Neural progenitor cell (in vitro differentiated cells): ENCODE results near the gene DDOST. TPM values are rescaled to one million over a fixed set of nuclear protein-coding genes. Genes with fewer than 3 reads are reported as not detected.

Experiments
- DNase-seq: peaks from one replicate; pipeline ENCODE4 v3.0.0-alpha.2; 2016; ENCODE audit warnings: low spot score
- H2AFZ ChIP-seq: fragments of 200-600 bp; sonication (generic); replicated peaks from 2 replicates; pipeline ENCODE4 v1.6.1; 2016; ENCODE audit warnings: antibody characterized with exemption
- H3F3A ChIP-seq: fragments of 200-600 bp; sonication (generic); 2 replicates; pipeline ENCODE4 v1.6.1; 2016; ENCODE audit warnings: antibody characterized with exemption, low read depth
- H3K27ac ChIP-seq: fragments of 200-600 bp; sonication (generic); 2 replicates; pipeline ENCODE4 v1.5.1; 2016; ENCODE audit warnings: mild to moderate bottlenecking
- H3K27me3 ChIP-seq: fragments of 200-600 bp; sonication (generic); 2 replicates; pipeline ENCODE4 v1.6.1; 2016; ENCODE audit warnings: mild to moderate bottlenecking, moderate library complexity
- H3K36me3 ChIP-seq: fragments of 200-600 bp; sonication (generic); 2 replicates; pipeline ENCODE4 v1.5.1; 2016
- H3K4me1 ChIP-seq: fragments of 200-600 bp; sonication (generic); 2 replicates; pipeline ENCODE4 v1.6.1; 2016; ENCODE audit warnings: mixed run types
- H3K4me2 ChIP-seq: fragments of 200-600 bp; sonication (generic); 2 replicates; pipeline ENCODE4 v1.6.1; 2016
- H3K4me3 ChIP-seq: fragments of 200-600 bp; sonication (generic); 2 replicates; pipeline ENCODE4 v1.5.1; 2016
- H3K79me2 ChIP-seq: fragments of 200-600 bp; sonication (generic); 2 replicates; pipeline ENCODE4 v1.6.1; 2016; ENCODE audit warnings: low read depth
- H3K9ac ChIP-seq: fragments of 200-600 bp; sonication (generic); 2 replicates; pipeline ENCODE4 v1.6.1; 2016
- H3K9me3 ChIP-seq: fragments of 200-600 bp; sonication (generic); 2 replicates; pipeline ENCODE4 v1.5.1; 2016; ENCODE audit warnings: low read depth
- H4K20me1 ChIP-seq: fragments of 200-600 bp; sonication (generic); 2 replicates; pipeline ENCODE4 v1.6.1; 2016; ENCODE audit warnings: low read depth
- H3K27ac Mint-ChIP-seq: 3 replicates; pipeline ENCODE4 v1.8.0; 2021; ENCODE audit warnings: mixed read lengths
- H3K27me3 Mint-ChIP-seq: 2 replicates; pipeline ENCODE4 v1.8.0; 2022; ENCODE audit warnings: low read depth, mild to moderate bottlenecking, inconsistent platforms, moderate library complexity, mixed read lengths; ENCODE audit not compliant: insufficient read depth
- H3K36me3 Mint-ChIP-seq: 3 replicates; pipeline ENCODE4 v1.8.0; 2021; ENCODE audit warnings: mixed read lengths
- H3K4me1 Mint-ChIP-seq: 3 replicates; pipeline ENCODE4 v1.8.0; 2021; ENCODE audit warnings: mixed read lengths
- H3K4me3 Mint-ChIP-seq: 3 replicates; pipeline ENCODE4 v1.8.0; 2021; ENCODE audit warnings: mild to moderate bottlenecking, moderate library complexity, mixed read lengths
- H3K9me3 Mint-ChIP-seq: 3 replicates; pipeline ENCODE4 v1.8.0; 2020; ENCODE audit warnings: mixed read lengths
- EZH2 ChIP-seq: fragments of 200-600 bp; sonication (generic); IDR thresholded peaks from 2 replicates; pipeline ENCODE4 v1.6.1; 2017; ENCODE audit warnings: antibody characterized with exemption, mild to moderate bottlenecking, moderate library complexity
- EZH2phosphoT487 ChIP-seq: fragments of 200-600 bp; sonication (generic); IDR thresholded peaks from 2 replicates; pipeline ENCODE4 v1.6.1; 2017; ENCODE audit warnings: antibody characterized with exemption
- total RNA-seq: library from RNA; depleted of rRNA; stranded (reverse); fragments of >200 nt; gene quantifications from 2 replicates; pipeline ENCODE4 v1.2.3, GENCODE V29; 2015; ENCODE audit warnings: low replicate concordance
- TF ChIP-seq, protein P1 (sequence below): fragments of 200-600 bp; sonication (generic); IDR thresholded peaks from 2 replicates; pipeline ENCODE4 v1.5.1; 2017; ENCODE audit warnings: antibody characterized with exemption, mild to moderate bottlenecking

DDOST gene
- total RNA-seq, 1 donor from 2014 or later = 151 TPM

- H3K4me2 ChIP-seq = no peak overlapping the region
- H3K4me3 Mint-ChIP-seq = no peak overlapping the region
- H3K9me3 ChIP-seq = no peaks in the 10 kb centered on the region
- H4K20me1 ChIP-seq = no peaks in the 10 kb centered on the region
- H3K27ac Mint-ChIP-seq = no peak overlapping the region
- peaks cover 3% of the 10 kb centered on the region for H3K36me3 Mint-ChIP-seq
- H3F3A ChIP-seq = no peaks in the 10 kb centered on the region
- no peaks in the 10 kb centered on the region for H3K4me1 ChIP-seq
- H3K9me3 Mint-ChIP-seq = peaks cover 4% of the 10 kb centered on the region
- TF ChIP-seq EZH2phosphoT487 = no peak
- TF ChIP-seq, protein P1, sequence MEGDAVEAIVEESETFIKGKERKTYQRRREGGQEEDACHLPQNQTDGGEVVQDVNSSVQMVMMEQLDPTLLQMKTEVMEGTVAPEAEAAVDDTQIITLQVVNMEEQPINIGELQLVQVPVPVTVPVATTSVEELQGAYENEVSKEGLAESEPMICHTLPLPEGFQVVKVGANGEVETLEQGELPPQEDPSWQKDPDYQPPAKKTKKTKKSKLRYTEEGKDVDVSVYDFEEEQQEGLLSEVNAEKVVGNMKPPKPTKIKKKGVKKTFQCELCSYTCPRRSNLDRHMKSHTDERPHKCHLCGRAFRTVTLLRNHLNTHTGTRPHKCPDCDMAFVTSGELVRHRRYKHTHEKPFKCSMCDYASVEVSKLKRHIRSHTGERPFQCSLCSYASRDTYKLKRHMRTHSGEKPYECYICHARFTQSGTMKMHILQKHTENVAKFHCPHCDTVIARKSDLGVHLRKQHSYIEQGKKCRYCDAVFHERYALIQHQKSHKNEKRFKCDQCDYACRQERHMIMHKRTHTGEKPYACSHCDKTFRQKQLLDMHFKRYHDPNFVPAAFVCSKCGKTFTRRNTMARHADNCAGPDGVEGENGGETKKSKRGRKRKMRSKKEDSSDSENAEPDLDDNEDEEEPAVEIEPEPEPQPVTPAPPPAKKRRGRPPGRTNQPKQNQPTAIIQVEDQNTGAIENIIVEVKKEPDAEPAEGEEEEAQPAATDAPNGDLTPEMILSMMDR = no peak
- no peaks in the 10 kb centered on the region for H3K36me3 ChIP-seq
- H2AFZ ChIP-seq = no peak overlapping the region
- DNase-seq = no peak
- H3K4me1 Mint-ChIP-seq = peaks cover 5% of the 10 kb centered on the region
- H3K27me3 ChIP-seq = no peaks in the 10 kb centered on the region
- peaks cover 3% of the 10 kb centered on the region for H3K27me3 Mint-ChIP-seq
- H3K27ac ChIP-seq = no peak overlapping the region
- H3K9ac ChIP-seq = no peak overlapping the region
- H3K79me2 ChIP-seq = no peaks in the 10 kb centered on the region
- no peak overlapping the region for H3K4me3 ChIP-seq
Observed at GRCh38 chr1:20686883-20687725, 25.9 kb upstream of the DDOST start.

GRCh38 chr1:20685741-20686140 is 24.6 kb upstream of the DDOST start:
- Histone ChIP-seq H3K36me3 (no peaks in the 10 kb centered on the region), H3K27me3 (no peaks in the 10 kb centered on the region), H3F3A (no peaks in the 10 kb centered on the region), H3K4me1 (no peaks in the 10 kb centered on the region), H3K79me2 (no peaks in the 10 kb centered on the region), H3K4me2 (no peak overlapping the region), H4K20me1 (no peaks in the 10 kb centered on the region), H3K9me3 (no peaks in the 10 kb centered on the region), H3K4me3 (no peak overlapping the region), H3K27ac (no peak overlapping the region), H2AFZ (no peak overlapping the region), H3K9ac (no peak overlapping the region)
- Mint-ChIP-seq H3K4me3 (no peak overlapping the region), H3K4me1 (peaks cover 5% of the 10 kb centered on the region), H3K27me3 (peaks cover 3% of the 10 kb centered on the region), H3K27ac (no peak overlapping the region), H3K9me3 (no peaks in the 10 kb centered on the region), H3K36me3 (no peaks in the 10 kb centered on the region)
- no peak for TF ChIP-seq EZH2phosphoT487
- no peak for TF ChIP-seq EZH2
- TF ChIP-seq, protein P1 = no peak
- DNase-seq = no peak

DNA sequence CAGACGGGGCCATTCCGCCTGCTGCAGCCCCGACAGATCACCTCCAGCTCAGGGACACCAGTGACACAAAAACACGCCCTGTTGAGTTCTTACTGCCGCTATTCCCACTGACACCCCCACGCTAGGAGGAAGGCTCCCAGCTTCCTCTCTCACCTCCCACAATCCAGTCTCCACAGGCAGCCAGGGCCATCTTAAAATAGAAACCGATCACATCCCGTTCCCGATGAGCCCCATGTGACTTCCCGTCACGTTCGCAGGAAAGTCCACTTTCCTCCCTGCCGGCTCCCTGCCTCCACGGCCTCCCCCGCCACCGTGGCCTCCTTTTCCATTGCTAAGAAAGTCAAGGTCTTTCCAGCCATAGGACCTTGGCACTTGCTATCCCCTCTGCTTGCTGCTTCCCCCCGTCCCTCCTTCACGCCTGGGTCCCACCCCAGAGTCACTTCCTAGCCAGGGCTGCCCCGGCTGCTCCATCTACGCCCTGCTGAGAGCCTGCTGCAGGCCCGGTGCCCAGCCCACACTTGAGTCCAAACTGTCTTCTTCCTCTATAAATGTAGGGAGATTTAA is 24.0 kb upstream of the DDOST start:
- peak overlapping the region; percentile 6 for H3K27ac Mint-ChIP-seq
- H3K4me2 ChIP-seq = no peak overlapping the region
- no peak overlapping the region for H3K4me3 Mint-ChIP-seq
- no peak overlapping the region for H2AFZ ChIP-seq
- no peaks in the 10 kb centered on the region for H4K20me1 ChIP-seq
- TF ChIP-seq, protein P1 = no peak
- TF ChIP-seq EZH2phosphoT487 = no peak
- no peak for TF ChIP-seq EZH2
- H3K27me3 Mint-ChIP-seq = peaks cover 3% of the 10 kb centered on the region
- H3F3A ChIP-seq = no peaks in the 10 kb centered on the region
- H3K9me3 Mint-ChIP-seq = no peaks in the 10 kb centered on the region
- H3K27ac ChIP-seq = no peak overlapping the region
- no peak overlapping the region for H3K4me3 ChIP-seq
- no peak for DNase-seq
- no peak overlapping the region for H3K9ac ChIP-seq
- no peaks in the 10 kb centered on the region for H3K4me1 ChIP-seq
- no peaks in the 10 kb centered on the region for H3K9me3 ChIP-seq
- H3K36me3 Mint-ChIP-seq = no peaks in the 10 kb centered on the region
- H3K36me3 ChIP-seq = no peaks in the 10 kb centered on the region
- H3K4me1 Mint-ChIP-seq = peaks cover 5% of the 10 kb centered on the region
- no peaks in the 10 kb centered on the region for H3K79me2 ChIP-seq
- no peaks in the 10 kb centered on the region for H3K27me3 ChIP-seq
